HG03045 (cell line): ENCODE results near the gene GALNT13.

Source experiments
- ATAC-seq: cut with Tn5 transposase; IDR thresholded peaks from one replicate; pipeline ENCODE4 v1.9.1; 2021; ENCODE audit warnings: mild to moderate bottlenecking, moderate library complexity; ENCODE audit not compliant: unreplicated experiment

Gene GALNT13

DNA sequence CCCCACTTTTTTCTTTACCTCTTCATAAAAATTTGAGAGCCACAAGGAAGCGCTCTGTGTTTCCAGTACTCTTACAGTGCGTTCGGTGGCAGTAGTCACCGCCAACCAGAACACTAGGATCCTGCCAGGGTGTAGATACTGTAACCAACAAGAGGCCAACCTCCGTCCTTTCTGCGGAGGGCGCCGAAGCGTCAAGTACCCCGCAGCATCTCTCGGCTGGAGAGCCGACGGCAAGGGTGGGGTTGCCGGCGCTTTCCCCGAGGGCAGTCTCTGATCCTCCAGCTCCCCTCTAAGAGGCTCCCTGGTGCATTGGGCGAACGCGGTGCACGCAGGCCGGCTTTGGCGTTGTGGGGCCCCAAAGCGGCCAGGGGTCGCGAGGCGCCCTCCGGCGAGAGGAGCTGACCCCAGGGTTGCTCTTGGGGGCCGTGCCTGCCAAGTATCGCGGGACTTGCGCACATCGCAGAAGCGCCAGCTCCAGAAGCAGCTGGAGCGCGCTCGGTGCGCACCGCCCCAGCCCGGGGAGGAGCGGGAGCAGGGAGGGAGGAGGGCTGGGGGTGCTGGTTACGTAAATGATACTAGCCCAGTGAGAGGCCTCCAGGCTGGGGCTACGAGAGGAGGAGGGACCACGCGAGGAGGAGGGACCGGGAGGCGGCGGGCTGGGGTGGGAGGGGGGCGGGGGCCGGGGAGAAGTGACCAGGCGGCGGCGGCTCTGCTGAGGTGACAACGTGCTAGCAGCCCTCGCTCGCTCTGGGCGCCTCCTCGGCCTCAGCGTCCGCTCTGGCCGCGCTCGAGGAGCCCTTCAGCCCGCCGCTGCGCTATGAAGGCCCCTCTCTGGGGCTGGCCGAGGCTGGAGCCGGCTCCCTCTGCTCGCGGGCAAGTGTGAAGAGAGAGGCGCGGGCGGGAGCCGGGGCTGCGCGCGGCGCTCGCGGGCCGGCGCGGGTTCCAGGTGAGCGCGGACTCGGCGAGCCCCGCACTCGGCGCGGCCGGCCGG is at the start of gene GALNT13:
Gene GALNT13, plus strand, starts transcription at position 692 of the 991 bp plus-strand sequence.
- no peak for ATAC-seq

- no peak for ATAC-seq
Observed at GRCh38 chr2:153823880-153824279, 47.8 kb upstream of the GALNT13 start.

GRCh38 chr2:153828335-153828734 is 43.4 kb upstream of the GALNT13 start:
- no peak for ATAC-seq

DNA sequence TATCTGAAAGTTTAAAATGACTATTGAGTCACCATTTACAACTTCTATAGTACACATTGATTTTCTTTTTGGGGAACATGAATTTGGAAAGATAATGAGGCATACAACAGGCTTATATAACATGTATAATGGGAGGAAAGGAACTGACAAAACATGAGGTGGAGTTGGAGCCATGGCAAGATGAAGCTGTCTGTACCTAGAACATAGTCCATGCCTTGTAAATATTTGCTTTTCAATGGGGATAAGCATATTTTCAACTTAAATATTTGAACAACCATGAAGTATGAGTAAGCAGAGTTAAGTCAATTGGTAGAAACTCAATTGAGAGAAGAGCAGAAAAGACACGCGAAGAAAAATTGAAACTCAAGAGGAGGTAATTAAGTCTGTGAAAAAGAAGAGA is 37.1 kb upstream of the GALNT13 start:
- no peak for ATAC-seq

DNA sequence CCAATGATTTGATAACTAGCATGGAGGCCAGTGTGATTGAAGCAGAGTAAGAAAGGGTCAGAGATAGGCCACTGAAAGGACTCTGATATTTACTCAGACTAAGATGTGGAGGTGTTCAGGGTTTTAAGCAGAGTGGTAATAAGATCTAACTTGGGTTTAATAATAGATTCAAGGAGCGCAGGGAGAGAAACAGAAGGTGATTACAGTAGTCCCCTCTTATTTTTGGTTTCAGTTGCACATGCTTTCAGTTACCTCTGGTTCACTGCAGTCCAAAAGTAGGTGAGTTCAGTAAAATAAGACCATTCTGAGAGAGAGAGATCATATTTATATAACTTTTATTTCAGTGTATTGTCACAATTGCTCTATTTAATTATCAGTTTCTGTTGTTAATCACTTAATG is 13.5 kb upstream of the GALNT13 start:
- ATAC-seq: no peak

DNA sequence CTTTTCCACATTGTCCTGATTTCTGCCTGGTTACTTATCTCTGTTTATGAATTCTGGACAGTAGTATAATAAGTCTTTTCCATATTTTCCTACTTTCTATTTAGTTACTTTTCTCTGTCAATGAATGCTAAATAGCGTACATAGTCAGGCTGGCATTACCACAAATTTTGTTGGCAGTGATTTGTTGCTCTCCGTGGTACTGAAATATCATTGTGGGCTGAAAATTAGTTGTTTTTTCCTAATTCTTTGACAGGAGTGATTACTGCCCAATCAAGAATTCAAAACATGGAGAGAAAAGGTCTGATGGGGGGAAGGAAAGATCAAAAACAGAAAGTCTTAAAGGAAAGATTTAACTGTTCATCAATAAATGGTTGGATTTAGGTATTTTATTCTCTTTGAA is 7.7 kb upstream of the GALNT13 start:
- no peak for ATAC-seq

- ATAC-seq: no peak
Observed at GRCh38 chr2:153866595-153866994, 5.1 kb upstream of the GALNT13 start.

GRCh38 chr2:153870308-153870707 is 1.4 kb upstream of the GALNT13 start:
- ATAC-seq: no peak

DNA sequence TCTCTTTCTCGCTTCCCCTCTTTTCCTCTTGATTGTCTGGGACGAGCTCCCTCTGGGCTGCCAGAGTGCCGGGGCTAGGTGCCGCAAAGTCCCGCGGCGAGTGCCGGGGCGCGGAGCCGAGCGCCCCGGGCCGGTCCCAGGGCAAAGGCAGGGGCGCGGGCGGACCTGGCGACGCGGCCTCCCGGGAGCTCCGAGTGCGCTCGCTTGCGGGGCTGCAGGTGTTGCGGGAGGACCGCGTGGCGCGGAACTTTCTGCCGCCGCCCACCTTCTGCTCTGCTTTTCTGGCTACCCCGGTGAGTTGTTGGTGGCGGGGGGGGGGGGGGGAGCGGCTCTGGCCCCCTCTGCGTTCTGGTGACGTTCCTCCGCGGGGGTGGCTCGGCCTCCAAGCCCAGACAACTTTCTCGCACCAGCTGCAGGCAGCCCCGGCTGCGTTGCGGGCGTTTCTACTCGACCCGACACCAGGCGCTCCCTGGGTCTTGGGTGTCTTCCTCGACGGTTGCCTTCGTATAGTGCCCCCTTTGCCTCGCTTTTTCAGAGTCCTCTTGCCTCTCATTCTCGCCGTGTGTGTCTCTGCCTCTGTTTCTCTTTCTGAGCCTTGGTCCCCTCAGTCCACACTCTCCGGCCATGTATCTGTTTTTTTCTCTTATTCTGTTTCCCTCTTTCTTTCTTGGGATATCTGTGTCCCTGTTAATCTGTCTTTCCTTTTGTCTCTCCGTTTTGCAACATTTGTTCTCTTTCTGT is 759 bp downstream of the GALNT13 start:
- no peak for ATAC-seq

- no peak for ATAC-seq
Observed at GRCh38 chr2:153873052-153874048, 1.6 kb downstream of the GALNT13 start.

DNA sequence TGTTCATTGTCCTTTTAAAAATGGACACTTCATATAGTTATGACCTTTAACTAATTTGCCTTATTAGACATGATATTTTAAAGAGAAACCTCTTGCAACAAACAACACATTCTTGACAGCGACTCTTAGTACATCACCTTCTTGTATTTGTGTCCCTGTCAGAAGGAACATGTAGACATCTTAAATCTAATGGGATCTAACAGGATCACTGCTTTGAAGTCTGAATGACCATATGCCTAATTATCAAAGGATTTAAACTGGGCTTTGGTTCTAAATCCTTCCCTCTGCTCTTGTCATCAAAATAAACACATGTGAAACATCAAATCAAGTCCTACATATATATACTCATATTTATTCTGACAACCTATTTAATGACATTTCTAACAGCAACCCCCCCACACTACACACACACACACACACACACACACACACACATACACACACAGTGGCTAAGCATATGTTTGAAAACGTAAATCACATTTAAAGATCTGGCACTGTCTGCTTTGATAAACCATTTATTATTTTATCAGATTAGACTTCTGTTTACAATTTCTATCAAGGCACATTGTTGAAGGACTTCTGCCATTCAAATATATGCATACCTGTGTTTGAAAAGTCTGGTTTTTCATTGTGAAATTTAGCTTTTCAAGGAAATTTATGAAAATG is 4.2 kb downstream of the GALNT13 start:
- ATAC-seq: no peak

GRCh38 chr2:153880926-153881325 is 9.2 kb downstream of the GALNT13 start:
- no peak for ATAC-seq

GRCh38 chr2:153886833-153887232 is 15.1 kb downstream of the GALNT13 start:
- no peak for ATAC-seq

- no peak for ATAC-seq
Observed at GRCh38 chr2:153890576-153890975, 18.9 kb downstream of the GALNT13 start.

- no peak for ATAC-seq
Observed at GRCh38 chr2:153891051-153891450, 19.3 kb downstream of the GALNT13 start.

- ATAC-seq: no peak
Observed at GRCh38 chr2:153912798-153913396, 41.2 kb downstream of the GALNT13 start.

DNA sequence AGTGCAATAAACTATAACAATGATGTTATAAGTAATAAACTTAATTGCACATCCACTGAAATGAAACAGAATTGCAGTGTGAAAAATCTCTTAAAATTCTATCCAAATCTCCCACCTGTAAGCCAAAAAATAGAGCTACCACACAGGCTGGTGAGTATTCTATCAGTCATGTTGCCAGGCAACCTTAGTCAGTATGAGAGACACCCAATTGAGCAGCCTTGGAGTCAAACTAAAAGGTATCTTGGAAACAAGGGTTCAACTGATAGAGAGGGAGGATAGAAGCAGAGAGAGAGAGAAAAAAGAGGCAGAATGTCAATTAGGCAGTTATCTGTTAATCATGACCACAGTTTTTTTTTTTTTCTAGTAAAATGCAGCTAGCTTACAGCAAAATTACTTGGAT is 45.8 kb downstream of the GALNT13 start:
- ATAC-seq: no peak

- ATAC-seq: no peak
Observed at GRCh38 chr2:153935511-153935910, 63.8 kb downstream of the GALNT13 start.

GRCh38 chr2:153939124-153939796 is 67.5 kb downstream of the GALNT13 start:
- ATAC-seq: no peak
